ENCODE results near the gene JAM3.
"Not testable (repeated sequence)": the region's sequence is repeated elsewhere in the genome, so short reads cannot be mapped to it uniquely, and the experiment has no call there.

DNA sequence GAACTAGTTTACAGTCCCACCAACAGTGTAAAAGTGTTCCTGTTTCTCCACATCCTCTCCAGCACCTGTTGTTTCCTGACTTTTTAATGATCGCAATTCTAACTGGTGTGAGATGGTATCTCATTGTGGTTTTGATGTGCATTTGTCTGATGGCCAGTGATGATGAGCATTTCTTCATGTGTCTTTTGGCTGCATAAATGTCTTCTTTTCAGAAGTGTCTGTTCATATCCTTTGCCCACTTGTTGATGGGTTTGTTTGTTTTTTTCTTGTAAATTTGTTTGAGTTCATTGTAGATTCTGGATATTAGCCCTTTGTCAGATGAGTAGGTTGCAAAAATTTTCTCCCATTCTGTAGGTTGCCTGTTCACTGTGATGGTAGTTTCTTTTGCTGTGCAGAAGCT, 44.9 kb downstream of the JAM3 start:
- TF ChIP-seq, protein P1, sequence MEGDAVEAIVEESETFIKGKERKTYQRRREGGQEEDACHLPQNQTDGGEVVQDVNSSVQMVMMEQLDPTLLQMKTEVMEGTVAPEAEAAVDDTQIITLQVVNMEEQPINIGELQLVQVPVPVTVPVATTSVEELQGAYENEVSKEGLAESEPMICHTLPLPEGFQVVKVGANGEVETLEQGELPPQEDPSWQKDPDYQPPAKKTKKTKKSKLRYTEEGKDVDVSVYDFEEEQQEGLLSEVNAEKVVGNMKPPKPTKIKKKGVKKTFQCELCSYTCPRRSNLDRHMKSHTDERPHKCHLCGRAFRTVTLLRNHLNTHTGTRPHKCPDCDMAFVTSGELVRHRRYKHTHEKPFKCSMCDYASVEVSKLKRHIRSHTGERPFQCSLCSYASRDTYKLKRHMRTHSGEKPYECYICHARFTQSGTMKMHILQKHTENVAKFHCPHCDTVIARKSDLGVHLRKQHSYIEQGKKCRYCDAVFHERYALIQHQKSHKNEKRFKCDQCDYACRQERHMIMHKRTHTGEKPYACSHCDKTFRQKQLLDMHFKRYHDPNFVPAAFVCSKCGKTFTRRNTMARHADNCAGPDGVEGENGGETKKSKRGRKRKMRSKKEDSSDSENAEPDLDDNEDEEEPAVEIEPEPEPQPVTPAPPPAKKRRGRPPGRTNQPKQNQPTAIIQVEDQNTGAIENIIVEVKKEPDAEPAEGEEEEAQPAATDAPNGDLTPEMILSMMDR (IDR thresholded peaks at IDR 0.05), result not testable (repeated sequence)
- TF ChIP-seq POLR2A (IDR thresholded peaks at IDR 0.05), result not testable (repeated sequence)
